NCI-H187 (cell line): ENCODE data around the gene SWSAP1.

ENCODE experiments used
- DNase-seq, 2 experiments: peaks; one replicate each; lab custom pipeline; 2025; lab: John Stamatoyannopoulos, UW

The SWSAP1 gene

DNA sequence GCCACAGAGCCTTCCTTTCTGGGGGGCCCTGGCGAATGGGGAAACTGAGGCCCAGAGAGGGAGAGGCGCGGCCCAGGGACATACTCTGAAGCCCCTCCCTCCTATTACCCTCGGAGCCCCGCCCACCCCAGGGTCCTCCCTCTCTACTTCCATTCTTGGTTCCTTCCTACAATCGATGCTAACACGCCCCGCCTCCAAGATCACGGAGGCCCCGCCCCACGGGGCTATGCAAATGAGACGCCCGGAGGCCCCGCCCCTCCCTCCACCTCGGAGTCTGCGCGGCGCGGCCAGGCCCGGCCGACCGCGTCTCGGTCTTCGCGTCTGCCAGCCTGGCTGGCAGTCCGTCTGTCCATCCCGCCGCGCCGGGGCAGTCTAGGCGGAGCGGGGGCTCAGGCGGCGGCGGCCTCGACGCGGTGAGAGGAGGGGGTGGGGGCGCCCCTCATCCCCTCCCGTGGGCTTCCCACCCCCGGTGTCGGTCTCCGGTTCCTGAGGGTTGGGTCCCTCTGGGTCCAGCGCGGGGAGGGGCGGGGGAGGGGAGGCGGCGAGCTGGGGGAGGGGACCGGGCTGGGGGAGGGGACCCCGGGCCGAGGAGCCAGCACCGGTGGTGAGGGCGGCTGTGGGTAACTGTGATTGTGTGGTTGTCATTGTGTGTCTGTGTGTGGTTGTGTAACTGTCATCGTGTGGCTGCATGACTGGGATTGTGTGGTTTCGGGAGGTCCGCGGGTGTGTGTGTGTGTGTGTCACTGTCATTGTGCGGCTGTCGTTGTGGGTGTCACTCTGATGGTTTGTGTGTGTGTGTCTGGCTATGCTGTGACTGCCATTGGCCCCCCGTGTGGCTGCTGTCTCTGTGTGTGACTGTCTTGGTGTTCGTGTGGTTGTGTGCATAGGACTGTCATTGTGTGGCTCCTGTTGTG, 19.0 kb upstream of the SWSAP1 start, which contains the start of gene PLPPR2:
Gene PLPPR2, plus strand, starts transcription at position 273 of the 914 bp plus-strand sequence. CDS start 2,242 bp downstream, outside the sequence.
- DNase-seq: peak; percentile 15 to 73

DNA sequence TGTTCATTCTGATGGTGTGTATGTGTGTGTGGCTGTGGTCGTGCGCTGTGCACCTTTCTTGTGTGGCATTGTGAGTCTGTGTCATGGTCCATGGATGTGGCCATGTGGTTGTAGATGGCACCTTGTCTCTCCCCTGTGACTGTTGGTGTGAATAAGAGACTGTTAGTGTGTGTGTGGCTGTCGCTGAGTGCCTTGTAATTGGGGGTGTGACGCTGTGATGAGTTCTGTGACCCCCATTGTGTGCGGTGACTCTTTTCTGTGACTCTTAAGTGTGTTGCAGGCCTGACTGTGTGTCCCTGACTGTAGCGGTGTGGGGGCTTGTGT, 18.4 kb upstream of the SWSAP1 start:
- DNase-seq: no peak

DNA sequence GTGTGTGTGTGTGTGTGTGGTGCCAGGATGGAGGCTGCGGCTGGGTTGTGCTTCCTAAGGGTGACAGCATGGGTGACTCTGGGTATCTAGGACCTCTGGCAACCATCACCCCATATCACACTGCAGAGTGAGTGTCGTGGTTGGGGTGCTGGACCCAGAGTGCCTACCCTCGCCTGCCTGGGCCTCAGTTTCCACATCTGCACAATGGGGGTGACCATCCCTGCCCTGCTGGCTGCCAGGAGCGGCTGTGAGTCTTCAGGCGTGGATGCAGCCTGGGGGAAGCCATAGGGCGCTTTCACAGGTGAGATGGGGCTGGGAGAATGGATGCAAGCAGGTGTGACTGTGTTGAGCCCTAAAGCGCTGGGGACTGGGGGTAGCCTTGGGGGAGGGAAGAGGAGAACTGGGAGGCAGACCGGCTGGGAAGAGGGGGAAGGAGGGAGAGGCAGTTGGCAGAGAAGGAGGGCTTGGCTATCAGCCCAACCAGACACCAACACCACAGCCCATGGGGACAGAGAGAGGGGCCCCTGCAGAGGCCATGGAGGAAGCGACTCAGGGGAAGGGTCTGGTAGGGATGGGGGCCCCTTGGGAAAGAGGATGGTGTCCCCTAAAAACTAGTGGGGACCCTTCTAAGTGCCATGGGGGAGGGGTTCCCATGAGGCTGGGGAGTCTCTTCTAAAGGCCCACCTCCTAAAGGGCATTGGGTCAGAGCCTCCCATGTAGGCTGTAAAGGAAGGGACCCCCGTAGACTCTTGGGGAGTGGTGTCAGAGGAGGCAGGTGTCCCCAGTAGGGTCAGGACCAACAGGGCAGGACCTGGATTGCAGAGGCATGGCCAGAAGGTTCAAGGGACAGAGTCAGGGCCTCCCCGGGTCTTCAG, 17.6 kb upstream of the SWSAP1 start:
- DNase-seq: no peak

DNA sequence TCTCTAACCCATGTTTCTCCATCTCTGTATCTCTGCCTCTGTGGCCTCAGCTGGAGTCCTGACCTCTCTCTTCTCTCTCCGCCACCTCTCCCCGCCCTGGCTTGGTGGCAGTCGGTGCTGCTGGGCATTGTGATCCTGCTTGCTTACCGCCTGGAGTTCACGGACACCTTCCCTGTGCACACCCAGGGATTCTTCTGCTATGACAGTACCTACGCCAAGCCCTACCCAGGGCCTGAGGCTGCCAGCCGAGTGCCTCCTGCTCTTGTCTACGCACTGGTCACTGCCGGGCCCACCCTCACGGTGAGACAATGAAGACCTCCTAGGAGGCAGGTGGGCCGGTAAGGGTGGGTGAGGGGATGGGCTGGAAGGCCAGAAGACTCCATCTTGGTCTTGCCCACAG, 15.0 kb upstream of the SWSAP1 start:
- DNase-seq: no peak

DNA sequence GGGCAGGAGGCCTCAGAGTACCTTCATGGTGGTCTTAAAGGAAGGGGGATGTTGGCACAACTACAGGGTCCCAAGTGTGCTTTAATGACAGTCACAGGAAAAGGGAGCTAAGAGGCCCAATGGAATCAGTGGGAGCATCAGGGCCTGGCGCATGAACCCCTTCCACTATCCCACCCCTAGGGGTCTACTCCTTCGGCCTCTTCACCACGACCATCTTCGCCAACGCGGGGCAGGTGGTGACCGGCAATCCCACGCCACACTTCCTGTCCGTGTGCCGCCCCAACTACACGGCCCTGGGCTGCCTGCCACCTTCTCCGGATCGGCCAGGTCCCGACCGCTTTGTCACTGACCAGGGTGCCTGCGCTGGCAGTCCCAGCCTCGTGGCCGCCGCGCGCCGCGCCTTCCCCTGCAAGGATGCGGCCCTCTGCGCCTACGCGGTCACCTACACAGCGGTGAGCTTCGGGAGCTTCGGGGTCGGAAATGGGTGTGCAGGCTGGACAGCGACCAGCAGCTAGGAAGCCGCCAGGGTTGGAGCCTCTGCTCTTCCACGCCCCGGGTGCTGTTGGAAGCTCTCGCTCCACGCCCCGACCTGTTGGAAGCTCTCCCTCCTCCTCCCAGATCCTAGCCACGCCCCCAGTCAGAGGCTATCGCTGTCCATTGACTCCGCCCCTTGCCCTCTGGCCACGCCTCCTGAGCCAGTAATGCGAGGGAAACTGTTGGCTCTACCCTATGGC, 13.3 kb upstream of the SWSAP1 start:
- no peak for DNase-seq

DNA sequence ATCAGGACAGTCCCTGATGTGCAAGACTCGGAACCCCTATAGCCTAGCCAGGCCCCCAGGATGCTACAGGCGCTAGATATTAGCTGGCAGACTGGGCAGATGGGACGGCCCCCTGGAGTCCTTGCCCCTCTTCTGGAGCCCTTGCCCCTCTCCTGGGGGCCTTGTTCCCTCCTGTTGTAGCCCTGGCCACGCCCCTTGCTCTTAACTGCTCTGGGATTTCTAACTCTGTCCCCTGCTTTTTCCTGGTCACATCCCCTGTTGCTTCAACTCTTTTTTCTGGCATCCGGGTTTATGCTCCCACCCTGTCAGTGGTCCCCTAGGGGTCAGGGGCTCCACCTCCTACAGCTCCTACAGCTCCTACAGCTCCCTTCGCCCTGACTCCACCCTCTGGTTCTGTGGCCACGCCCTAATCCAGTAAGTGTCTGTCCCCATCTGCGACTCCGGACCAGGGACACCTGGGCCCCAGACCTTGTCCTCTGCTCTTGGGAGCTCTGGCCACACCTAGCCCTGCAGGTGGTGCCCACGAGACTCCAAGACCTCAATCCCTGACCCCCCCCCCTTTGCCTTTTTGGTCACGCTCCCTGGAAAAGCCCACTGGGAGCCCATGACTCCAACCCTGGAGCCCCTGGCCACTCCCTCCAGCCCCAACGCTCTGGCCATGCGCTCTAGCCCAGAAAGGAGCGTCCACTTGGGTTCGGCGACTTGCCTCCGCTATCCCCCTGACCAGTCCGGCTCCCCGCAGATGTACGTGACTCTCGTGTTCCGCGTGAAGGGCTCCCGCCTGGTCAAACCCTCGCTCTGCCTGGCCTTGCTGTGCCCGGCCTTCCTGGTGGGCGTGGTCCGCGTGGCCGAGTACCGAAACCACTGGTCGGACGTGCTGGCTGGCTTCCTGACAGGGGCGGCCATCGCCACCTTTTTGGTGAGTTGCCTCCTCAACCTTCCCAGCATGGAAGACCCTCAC, 12.4 kb upstream of the SWSAP1 start:
- DNase-seq: no peak

DNA sequence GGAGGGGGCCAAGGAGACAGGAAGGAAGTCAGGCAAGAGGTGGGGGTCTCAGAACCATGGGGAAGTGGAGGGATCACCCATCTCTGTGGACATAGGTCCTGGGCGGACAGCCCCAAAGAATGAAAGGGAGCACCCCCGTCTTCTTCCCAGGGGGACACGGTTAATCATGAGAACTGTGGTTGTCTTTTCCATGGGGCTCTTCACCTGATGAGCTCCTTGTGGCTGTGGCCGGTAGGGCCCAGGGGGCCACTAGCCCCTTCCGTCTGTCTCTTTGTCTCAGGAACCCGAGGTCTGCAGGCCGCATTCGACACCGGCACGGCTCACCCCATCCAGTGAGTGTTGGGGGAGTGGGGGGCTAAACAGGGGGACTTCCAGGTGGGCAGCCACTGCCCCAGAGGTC, 10.6 kb upstream of the SWSAP1 start:
- no peak for DNase-seq

DNA sequence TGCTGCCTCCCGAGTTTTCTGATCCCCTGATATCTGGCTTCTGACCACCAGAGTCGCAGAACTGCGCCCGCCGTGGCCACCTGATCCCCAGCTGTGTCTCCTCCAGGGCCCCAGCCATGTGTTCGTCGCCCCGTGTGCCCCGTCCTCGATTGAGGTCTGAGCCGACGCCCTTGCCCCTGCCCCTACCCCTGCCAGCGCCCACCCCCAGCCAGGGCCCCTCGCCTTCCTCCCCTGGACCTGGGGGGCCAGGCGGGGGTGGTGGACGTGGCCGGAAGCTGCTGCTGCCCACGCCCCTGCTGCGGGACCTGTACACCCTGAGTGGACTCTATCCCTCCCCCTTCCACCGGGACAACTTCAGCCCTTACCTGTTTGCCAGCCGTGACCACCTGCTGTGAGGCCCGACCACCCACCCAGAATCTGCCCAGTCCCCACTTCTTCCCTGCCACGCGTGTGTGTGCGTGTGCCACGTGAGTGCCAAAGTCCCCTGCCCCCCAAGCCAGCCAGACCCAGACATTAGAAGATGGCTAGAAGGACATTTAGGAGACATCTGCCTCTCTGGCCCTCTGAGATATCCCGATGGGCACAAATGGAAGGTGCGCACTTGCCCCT, 10.1 kb upstream of the SWSAP1 start:
- DNase-seq: no peak

DNA sequence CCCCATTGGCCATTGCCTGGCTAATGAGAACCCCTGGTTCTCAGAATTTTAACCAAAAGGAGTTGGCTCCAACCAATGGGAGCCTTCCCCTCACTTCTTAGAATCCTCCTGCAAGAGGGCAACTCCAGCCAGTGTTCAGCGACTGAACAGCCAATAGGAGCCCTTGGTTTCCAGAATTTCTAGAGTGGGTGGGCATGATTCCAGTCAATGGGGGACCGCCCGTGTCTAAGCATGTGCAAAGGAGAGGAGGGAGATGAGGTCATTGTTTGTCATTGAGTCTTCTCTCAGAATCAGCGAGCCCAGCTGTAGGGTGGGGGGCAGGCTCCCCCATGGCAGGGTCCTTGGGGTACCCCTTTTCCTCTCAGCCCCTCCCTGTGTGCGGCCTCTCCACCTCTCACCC, 9.5 kb upstream of the SWSAP1 start:
- no peak for DNase-seq

DNA sequence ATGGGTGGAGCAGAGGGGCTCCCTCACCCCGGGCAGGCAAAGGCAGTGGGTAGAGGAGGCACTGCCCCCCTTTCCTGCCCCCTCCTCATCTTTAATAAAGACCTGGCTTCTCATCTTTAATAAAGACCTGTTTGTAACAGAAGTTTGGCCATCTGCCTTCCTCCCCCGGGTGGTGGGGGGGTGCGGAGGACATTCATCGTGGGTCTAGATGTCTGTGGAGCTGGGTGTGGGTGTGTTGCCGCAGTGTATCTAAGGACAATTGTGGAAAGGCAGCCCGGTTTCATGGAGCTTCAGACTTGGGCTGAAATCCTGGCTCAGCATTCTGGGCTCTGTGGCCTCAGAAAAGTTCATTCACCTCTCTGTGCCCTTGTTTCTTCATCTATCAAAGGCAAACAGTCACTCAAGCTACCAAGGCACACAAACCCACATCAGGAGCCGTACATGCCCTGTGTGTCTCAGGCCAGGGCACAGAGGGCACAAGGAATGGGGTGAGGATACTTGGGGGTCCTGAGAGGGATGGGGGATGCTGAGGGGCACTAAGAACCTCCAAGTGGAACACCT, 8.8 kb upstream of the SWSAP1 start:
- DNase-seq: no peak

DNA sequence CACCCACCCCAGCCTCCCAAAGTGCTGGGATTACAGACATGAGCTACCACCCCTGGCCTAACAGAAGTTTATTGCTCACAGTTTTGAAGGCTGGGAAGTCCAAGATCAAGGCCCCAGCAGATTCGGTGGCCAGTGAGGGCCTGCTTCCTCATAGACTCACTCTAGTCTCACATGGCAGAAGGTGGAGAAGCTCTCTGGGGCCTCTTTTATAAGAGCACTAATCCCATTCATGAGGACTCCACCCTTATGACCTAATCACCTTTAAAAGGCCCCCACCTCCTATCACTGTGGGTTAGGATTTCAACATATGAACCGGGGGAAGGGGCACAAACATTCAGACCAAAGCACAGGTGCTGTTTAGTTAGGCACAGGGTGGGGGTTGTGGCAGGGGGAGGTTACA, 6.9 kb upstream of the SWSAP1 start:
- no peak for DNase-seq

DNA sequence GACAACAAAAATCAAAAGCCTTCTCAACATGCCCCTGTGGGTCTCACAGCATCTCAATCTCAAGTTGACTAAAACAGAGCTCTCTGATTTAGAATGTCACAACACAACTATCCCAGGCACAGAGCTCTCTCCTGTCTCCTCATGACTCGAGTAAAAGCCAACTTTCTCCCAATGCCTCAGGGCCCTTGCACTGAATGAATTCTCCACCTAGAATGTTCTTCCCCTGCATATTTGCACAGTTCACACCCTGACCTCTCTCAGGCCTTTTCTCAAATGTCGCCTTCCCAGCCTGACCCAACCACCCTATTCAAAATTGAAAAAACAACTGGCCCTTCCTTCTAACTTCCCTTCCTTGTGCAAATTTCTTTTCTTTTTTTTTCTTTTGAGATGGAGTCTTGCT, 3.7 kb upstream of the SWSAP1 start:
- DNase-seq: no peak

DNA sequence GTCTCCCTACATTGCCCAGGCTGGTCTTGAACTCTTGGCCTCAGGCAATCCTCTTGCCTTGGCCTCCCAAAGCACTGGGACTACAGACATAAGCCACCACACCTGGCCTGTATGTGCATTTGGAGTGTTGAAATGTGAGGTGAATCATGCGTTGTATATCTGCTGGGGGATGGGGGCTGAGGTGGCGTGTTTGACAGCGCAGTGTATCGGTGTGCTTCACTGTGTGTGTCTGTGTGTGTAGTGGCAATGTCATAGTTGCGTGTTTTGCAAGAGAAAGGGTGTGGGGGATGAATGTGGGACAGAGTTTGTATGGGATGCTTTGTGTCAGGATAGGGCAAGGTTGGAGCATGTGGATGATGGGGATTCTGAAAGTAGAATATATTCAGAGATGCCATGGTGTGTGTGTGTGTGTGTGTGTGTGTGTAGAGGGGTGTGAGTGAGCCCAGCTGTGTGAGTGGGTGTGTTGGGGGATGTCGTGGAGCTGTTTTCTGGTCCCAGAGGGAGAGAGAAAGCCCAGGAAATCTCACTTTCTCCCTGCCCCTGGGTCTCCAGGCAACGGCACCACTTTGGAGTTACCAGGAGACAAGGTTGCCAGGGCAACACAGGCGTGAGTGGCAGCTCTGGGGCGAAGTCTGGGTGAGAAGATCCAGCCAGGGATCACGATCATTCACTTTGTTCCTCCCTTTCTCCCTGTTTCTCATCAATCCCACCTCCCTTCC, 1.1 kb upstream of the SWSAP1 start:
- peak; percentile 41 to 72 for DNase-seq

DNA sequence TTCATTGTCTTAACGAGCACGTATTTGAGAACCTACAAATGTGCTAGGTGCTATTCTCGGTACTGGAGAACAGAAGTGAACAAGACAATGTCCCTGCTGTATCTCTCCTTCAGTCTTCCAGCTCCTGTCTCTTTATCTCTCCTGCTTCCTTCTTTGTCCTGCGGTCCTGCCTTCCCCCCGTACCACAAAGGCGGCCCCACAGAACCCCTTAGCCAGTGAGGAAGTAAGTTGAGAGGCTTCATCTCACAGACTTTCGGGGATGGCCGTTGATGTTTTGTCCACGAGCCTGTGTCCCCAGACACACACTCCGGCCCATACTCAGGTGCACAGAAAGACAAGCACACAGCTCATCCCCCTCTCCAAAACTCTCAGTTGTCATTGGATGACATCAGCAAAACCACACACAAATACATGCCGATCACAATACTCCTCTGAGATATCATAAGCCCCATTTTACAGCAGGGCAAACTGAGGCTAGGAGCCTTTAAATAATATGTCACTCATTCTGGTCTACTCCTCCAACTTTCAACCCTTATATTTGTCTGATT, 507 bp upstream of the SWSAP1 start:
- no peak for DNase-seq

DNA sequence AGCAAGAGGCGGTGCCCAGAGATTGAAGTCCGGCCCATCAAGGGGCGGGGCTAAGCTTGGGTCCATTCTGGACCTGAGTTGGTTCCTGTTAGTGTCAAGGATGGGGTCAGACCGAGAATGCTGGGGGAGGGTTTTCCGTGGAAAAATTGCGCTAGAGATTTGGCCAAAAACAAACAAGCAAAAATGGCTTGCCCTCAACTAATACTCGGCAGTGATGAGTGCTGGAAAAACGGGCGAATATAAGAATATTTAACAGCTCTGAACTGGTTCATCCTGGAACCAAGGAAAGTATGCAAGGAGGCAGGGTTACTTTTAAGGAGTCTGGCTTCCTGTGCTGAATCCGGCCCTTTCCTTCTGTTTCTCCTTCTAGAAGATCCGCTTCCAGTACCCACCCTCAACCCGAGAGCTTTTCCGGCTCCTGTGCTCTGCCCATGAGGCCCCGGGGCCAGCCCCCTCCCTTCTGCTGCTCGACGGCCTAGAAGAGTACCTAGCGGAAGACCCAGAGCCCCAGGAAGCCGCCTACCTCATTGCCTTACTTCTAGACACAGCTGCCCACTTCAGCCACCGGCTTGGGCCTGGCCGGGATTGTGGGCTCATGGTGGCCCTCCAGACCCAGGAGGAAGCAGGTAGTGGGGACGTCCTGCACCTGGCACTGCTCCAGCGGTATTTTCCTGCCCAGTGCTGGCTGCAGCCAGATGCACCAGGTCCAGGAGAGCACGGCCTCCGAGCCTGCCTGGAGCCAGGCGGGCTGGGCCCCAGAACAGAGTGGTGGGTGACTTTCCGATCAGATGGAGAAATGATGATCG, 880 bp downstream of the SWSAP1 start:
- no peak for DNase-seq

DNA sequence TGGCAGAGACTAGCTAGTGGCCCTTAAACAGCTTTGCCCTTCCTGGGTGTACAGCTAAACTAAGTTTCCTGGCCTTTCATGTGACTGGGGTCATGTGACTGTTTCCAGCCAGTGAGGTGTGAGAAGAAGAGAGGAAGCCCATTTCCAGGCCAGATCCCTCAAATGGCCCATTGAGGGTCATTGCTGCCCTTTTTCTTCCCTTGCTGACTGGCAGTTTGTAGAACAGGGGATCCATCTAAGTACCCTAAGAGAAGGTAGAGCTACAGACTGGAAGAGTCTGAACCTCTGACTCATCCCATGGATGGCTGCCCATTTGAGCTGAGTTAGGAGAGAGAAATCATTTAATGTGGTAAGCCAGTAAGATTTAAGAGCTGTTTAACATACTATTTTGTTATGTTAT, 2.8 kb downstream of the SWSAP1 start:
- no peak for DNase-seq

DNA sequence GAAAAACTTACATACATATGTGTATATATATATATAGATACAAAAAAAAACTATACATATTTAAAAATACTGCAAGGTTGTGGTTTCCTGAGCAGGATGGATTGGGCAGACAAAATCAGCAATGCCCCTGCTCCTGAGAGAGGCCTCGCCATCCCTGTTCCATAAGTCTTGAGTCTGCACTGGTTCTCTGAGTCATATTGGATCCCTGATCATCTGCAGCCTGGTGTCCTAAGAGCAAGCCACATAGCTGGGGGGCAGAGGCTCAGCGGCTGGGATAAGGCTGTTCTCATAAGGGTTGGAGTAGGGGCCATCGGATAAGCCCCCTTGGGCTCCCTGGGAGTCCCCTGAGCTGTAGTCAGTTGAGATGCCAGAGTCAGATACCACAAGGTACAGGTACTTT, 3.3 kb downstream of the SWSAP1 start:
- no peak for DNase-seq

DNA sequence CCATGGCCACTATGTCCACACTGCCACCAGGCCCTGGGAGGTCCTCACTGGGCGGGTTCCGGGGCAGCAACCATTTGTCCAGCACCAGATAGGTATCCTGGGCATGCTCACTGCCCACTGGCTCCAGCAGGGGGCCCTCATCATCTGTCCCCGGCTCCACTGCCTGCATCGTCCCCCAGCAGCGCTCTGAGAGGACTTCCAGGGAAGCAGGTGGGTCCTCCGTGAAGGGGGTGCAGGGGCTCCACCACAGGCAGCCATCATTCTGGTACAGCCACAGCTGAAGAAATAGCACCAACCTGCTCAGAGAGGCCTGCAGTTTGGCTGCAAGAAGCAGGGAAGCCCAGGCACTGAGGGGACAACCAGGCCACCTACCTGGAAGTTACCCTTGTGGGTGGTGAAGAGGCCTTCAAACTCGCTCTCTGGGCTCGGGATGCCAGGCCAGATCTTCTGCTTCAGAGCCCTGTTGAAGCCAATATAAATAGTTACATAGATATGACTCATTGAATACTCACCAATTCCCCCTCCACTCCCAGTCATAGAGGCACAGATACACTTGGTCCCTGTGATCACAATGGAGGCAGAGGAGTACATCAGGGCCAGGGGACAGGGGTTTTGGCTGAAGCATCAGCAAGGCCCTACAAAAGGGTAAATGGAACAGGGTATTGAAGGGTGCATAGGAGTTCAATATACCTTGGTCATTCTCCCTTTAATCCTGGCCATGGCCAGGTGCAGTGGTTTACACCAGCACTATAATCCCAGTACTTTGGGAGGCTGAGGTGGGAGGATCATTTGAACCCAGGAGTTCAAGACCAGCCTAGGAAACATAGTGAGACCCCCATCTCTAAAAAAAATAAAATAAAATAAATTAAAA, 4.1 kb downstream of the SWSAP1 start:
- no peak for DNase-seq
